Measurements from ENCODE around the gene URB2. TPM values are rescaled to one million over a fixed set of nuclear protein-coding genes. Genes with fewer than 3 reads are reported as not detected.
"Not testable (repeated sequence)": the region's sequence is repeated elsewhere in the genome, so short reads cannot be mapped to it uniquely, and the experiment has no call there.

The URB2 gene
- total and polyA plus RNA-seq, 8 donors = 5.5 to 10.7 (median 7.2) TPM

DNA sequence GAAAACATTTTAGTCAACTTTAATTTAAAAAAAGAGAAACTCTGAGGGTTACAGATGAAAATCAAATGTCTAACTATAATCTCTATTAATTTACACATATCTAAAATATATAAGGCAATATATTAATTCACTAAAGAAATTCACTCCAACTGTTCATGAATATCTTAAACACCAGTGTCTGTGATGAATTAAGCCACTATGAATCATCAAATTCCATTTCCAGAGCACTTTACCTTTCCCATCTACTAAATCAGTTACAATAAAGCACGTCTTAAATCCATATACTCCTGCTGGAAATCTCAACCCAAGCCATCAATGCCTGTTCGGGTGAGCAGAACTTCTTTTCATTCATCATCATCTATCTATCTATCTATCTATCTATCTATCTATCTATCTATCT is 4.4 kb upstream of the URB2 start:
- no peak for ATAC-seq
- Histone ChIP-seq H3K4me1 (peaks cover 3 to 42% of the 10 kb centered on the region in 2 donors), H3K36me3 (no peaks in the 10 kb centered on the region), H3K27ac (no peak overlapping the region), H3K9me3 (no peaks in the 10 kb centered on the region), H3K4me3 (no peak overlapping the region), H3K27me3 (no peaks in the 10 kb centered on the region)
- TF ChIP-seq, protein P1, sequence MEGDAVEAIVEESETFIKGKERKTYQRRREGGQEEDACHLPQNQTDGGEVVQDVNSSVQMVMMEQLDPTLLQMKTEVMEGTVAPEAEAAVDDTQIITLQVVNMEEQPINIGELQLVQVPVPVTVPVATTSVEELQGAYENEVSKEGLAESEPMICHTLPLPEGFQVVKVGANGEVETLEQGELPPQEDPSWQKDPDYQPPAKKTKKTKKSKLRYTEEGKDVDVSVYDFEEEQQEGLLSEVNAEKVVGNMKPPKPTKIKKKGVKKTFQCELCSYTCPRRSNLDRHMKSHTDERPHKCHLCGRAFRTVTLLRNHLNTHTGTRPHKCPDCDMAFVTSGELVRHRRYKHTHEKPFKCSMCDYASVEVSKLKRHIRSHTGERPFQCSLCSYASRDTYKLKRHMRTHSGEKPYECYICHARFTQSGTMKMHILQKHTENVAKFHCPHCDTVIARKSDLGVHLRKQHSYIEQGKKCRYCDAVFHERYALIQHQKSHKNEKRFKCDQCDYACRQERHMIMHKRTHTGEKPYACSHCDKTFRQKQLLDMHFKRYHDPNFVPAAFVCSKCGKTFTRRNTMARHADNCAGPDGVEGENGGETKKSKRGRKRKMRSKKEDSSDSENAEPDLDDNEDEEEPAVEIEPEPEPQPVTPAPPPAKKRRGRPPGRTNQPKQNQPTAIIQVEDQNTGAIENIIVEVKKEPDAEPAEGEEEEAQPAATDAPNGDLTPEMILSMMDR (IDR thresholded peaks at IDR 0.05) = no peak
- intact Hi-C loops (cut with DNase I) = loop anchor here in 1 of 2 donors (5.0 kb wide), 1 partner anchor 64 kb away; the partner anchor contains the start of gene ABCB10
- no peak for DNase-seq

DNA sequence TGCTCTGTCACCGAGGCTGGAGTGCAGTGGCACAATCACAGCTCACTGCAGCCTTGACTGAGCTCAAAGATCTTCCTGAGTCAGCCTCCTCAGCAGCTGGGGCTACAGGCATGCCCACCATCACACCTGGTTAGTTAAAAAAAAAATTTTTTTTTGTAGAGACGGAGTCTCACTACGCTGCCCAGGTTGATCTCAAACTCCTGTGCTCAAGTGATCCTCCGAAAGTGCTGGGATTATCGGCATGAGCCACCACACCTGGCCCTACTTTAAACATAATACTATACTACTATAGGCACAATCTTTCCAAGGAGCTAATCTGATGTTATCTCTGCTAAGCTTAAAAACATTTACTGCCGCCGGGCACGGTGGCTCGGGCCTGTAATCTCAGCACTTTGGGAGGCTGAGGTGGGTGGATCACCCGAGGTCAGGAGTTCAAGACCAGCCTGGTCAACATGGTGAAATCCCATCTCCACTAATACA is 3.4 kb upstream of the URB2 start:
- H3K4me1 ChIP-seq = peaks cover 10 to 52% of the 10 kb centered on the region in 2 donors
- not testable (repeated sequence) for H3K9me3 ChIP-seq, H3K4me3 ChIP-seq, H3K27ac ChIP-seq, ATAC-seq, H3K36me3 ChIP-seq, DNase-seq, H3K27me3 ChIP-seq
- intact Hi-C loops (cut with DNase I) = loop anchor here in 1 of 2 donors (5.0 kb wide), 1 partner anchor 65 kb away; the partner anchor contains the start of gene ABCB10

DNA sequence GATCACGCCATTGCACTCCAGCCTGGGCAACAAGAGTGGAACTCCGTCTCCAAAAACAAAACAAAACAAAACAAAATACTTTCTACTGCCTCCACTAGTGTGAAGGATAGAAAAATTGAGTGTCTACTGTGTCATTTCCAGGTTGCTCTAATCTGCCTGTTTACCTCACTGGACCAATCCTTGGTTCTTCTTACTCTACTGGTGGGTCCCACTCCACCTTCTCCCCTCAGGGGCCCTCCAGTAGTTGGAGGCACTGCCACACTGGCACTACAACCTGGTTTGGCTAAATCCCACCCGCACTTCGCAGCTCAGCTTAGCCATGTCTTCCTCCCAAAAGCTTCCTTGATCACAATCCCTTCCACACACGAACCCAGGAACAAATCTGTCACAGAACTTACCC is 2.8 kb upstream of the URB2 start:
- H3K27ac ChIP-seq = no peak overlapping the region
- no peaks in the 10 kb centered on the region for H3K27me3 ChIP-seq
- peaks cover 10 to 57% of the 10 kb centered on the region in 2 donors for H3K4me1 ChIP-seq
- ATAC-seq (no peak), DNase-seq (no peak)
- intact Hi-C loops (cut with DNase I) = loop anchor here in 1 of 2 donors (5.0 kb wide), 1 partner anchor 66 kb away; the partner anchor contains the start of gene ABCB10
- no peaks in the 10 kb centered on the region for H3K36me3 ChIP-seq
- TF ChIP-seq, protein P1 (IDR thresholded peaks at IDR 0.05) = no peak
- no peak overlapping the region for H3K4me3 ChIP-seq
- H3K9me3 ChIP-seq = no peaks in the 10 kb centered on the region

DNA sequence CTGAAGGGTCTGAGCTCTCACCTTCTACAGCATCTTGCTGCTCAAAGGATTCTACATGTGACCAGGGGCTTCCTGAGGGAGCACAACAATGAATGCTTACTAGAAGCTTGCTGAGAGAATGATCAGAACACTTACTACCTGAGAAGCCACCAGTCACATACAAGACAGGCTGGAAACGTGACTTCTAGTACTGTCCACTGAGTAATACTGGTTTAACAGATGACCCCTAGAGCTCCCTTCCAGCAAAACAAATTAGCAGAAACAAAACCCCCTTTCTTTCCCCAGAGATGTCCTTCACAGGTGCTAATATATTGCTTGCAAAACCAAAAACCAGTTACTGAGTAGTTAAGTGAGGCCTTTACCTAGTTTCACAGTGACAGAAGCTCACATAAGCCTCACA is 2.2 kb upstream of the URB2 start:
- peaks cover 0 to 6% of the 10 kb centered on the region in 2 donors for H3K36me3 ChIP-seq
- TF ChIP-seq, protein P1 (IDR thresholded peaks at IDR 0.05) = no peak
- H3K9me3 ChIP-seq = no peaks in the 10 kb centered on the region
- intact Hi-C loops (cut with DNase I) = loop anchor here in 1 of 2 donors (5.0 kb wide), 1 partner anchor 67 kb away; the partner anchor contains the start of gene ABCB10
- H3K27me3 ChIP-seq = no peaks in the 10 kb centered on the region
- DNase-seq = no peak
- ATAC-seq = no peak
- no peak overlapping the region for H3K27ac ChIP-seq
- H3K4me3 ChIP-seq = peak overlapping the region in 1 of 2 donors; percentile 96
- H3K4me1 ChIP-seq = peaks cover 10 to 57% of the 10 kb centered on the region in 2 donors

DNA sequence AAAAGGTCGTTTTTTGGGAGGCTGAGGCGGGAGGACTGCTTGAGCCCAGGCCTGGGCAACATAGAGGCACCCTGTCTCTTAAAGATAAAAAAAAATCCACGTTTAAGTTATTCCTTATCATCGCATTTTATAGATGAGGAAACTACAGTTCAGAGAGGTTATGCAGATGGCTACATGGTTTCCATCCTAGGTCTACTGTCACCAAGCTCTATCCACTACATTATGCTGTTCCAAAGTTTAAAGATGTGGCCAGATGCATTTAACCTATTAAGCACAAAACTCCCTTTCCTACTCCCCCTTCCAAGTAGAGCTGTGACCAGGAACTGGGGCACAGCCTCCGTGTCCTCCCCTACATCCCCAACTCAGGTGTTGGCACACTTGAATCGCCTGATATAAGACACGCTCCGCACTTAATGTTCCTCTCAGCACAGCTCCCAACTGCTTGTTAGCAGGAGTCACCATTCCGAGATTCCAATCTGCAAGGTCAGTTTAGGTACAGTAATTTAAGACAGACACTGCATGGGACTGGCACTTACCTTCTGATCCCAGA is 1.5 kb upstream of the URB2 start:
- TF ChIP-seq, protein P1 (IDR thresholded peaks at IDR 0.05) = no peak
- peak overlapping the region; percentile 82 to 96 for H3K4me3 ChIP-seq
- peaks cover 10 to 57% of the 10 kb centered on the region in 2 donors for H3K4me1 ChIP-seq
- peak overlapping the region in 1 of 2 donors; percentile 73 for H3K27ac ChIP-seq
- no peaks in the 10 kb centered on the region for H3K27me3 ChIP-seq
- no peaks in the 10 kb centered on the region for H3K9me3 ChIP-seq
- DNase-seq (no peak), ATAC-seq (no peak)
- intact Hi-C loops (cut with DNase I) = loop anchor here in 1 of 2 donors (5.0 kb wide), 1 partner anchor 67 kb away; the partner anchor contains the start of gene ABCB10
- H3K36me3 ChIP-seq = peaks cover 0 to 6% of the 10 kb centered on the region in 2 donors
